ENCODE results near the gene DGKB. TPM values are rescaled to one million over a fixed set of nuclear protein-coding genes. Genes with fewer than 3 reads are reported as not detected.

Gene DGKB
- polyA plus RNA-seq, 2 of the 4 experiments (the other 2 are of a cell fraction), result 0.01 TPM; not detected in 1

DNA sequence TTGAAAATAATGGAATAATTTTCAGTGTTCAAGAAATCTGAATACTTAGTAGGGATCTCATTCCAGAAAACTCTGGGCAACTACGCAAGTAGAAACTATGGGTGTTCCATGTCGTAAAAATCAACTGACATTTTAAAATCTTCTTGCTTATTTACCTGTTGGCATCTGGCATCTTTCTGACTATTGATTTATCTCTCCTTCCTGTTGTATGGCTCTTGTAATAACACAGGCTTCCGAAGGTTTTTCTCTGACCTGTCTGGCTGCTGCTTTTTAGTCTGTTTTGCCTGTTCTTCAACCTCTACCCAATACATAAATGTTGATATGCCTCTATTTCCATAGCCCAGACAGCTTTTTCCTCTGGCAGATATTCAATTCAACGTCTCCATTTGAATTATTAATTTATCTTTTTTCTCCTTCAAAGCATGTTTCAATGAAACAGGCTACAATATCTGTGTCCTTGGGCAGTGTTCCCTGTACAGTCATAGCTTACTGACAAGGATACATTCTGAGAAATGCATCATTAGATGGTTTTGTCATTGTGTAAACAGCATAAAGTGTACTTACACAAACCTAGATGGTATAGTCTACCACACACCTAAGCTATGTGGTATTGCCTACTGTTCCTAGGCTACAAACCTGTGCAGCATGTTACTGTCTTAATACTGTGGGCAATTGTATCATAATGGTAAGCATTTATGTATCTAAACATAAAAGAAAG lies 807.2 kb downstream of the DGKB start:
- no peak for FAIRE-seq
- no peak overlapping the region for H3K27ac ChIP-seq
- H3K9me3 ChIP-seq, result no peaks in the 10 kb centered on the region
- CTCF ChIA-PET, result no interaction called here
- POLR2A ChIA-PET, result no interaction called here
- no peak overlapping the region for H3K4me2 ChIP-seq
- no peak overlapping the region for H3K4me3 ChIP-seq
- ATAC-seq, result no peak
- DNase-seq (ENCODE audit: low read depth in 1 of 2, low spot score in 1 of 2), result peak in 1 of 2 experiments; percentile 1
- TF ChIP-seq, protein P1, sequence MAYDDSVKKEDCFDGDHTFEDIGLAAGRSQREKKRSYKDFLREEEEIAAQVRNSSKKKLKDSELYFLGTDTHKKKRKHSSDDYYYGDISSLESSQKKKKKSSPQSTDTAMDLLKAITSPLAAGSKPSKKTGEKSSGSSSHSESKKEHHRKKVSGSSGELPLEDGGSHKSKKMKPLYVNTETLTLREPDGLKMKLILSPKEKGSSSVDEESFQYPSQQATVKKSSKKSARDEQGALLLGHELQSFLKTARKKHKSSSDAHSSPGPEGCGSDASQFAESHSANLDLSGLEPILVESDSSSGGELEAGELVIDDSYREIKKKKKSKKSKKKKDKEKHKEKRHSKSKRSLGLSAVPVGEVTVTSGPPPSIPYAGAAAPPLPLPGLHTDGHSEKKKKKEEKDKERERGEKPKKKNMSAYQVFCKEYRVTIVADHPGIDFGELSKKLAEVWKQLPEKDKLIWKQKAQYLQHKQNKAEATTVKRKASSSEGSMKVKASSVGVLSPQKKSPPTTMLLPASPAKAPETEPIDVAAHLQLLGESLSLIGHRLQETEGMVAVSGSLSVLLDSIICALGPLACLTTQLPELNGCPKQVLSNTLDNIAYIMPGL (CRISPR knock-in tag; IDR thresholded peaks at IDR 0.05; ENCODE audit: borderline replicate concordance), result no peak
- TF ChIP-seq CBX2 (IDR thresholded peaks at IDR 0.05; ENCODE audit: borderline replicate concordance, low read depth) (no peak), JUN (IDR thresholded peaks at IDR 0.05) (no peak), EHMT2 (IDR thresholded peaks at IDR 0.05; ENCODE audit: low read depth) (no peak), ZNF302 (CRISPR knock-in tag; IDR thresholded peaks at IDR 0.05) (no peak), CHD2 (IDR thresholded peaks at IDR 0.05; ENCODE audit: low read length, partially characterized antibody) (no peak), CBX8 (IDR thresholded peaks at IDR 0.05) (no peak), KDM1A (IDR thresholded peaks at IDR 0.05; ENCODE audit: low read depth) (no peak), CEBPB (IDR thresholded peaks at IDR 0.05) (no peak), HOXB5 (CRISPR knock-in tag; IDR thresholded peaks at IDR 0.05) (no peak), GATA3 (IDR thresholded peaks at IDR 0.05; ENCODE audit: borderline replicate concordance) (no peak)
- TF ChIP-seq, protein P2, sequence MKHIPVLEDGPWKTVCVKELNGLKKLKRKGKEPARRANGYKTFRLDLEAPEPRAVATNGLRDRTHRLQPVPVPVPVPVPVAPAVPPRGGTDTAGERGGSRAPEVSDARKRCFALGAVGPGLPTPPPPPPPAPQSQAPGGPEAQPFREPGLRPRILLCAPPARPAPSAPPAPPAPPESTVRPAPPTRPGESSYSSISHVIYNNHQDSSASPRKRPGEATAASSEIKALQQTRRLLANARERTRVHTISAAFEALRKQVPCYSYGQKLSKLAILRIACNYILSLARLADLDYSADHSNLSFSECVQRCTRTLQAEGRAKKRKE (CRISPR knock-in tag; IDR thresholded peaks at IDR 0.05; ENCODE audit: low read depth), result no peak
- TF ChIP-seq, protein P3, sequence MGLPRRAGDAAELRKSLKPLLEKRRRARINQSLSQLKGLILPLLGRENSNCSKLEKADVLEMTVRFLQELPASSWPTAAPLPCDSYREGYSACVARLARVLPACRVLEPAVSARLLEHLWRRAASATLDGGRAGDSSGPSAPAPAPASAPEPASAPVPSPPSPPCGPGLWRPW (IDR thresholded peaks at IDR 0.05), result no peak
- 27% methylated on average over 4 of the region's 4 CpGs for WGBS (ENCODE audit: missing lambda C conversion rate)
- H3K4me1 ChIP-seq, result no peaks in the 10 kb centered on the region

Data from A549 (cell line).